HEK293 (cell line): ENCODE data around the gene CITED4.
A peak's percentile ranks its signal among the peaks of the same experiment; 100 is the strongest.

ENCODE experiments used
- CTCF ChIA-PET: fragments of 350-600 bp; formaldehyde crosslinking; extraction: SDS; loops from one replicate; lab custom pipeline; 2021; ENCODE audit warnings: antibody characterized with exemption; lab: Yijun Ruan, JAX
- POLR2A ChIA-PET: fragments of 300-600 bp; formaldehyde crosslinking; extraction: SDS; loops from one replicate; lab custom pipeline; 2020; ENCODE audit warnings: antibody characterized with exemption, inconsistent platforms; lab: Yijun Ruan, JAX
- H3K27ac ChIP-seq: fragments of 200-500 bp; sonication (Bioruptor generic); 2 replicates; pipeline ENCODE4 v1.5.1; 2014; ENCODE audit warnings: low read depth, low read length, control low read depth, inconsistent platforms; ENCODE audit errors: extremely low read depth
- H3K36me3 ChIP-seq, 2 experiments: fragments of 200-500 bp in 1 of 2; sonication (Bioruptor generic) in 1 of 2; 1 replicate in 1 of 2; 2 replicates in 1 of 2; pipeline ENCODE4 v1.5.1; 2014 to 2017; ENCODE audit warnings: inconsistent platforms in 2 of 2, low read length in 2 of 2; ENCODE audit not compliant: control insufficient read depth in 2 of 2, insufficient read depth in 1 of 2
- H3K4me1 ChIP-seq: fragments of 200-500 bp; sonication (Bioruptor generic); 2 replicates; pipeline ENCODE4 v1.5.1; 2014; ENCODE audit warnings: mild to moderate bottlenecking, low read length, inconsistent platforms; ENCODE audit not compliant: control insufficient read depth, insufficient read depth
- H3K4me3 ChIP-seq: 2 replicates; pipeline ENCODE4 v1.5.1; 2011; ENCODE audit warnings: low read depth, mild to moderate bottlenecking, control low read depth, low read length, moderate library complexity
- H3K9me3 ChIP-seq: fragments of 200-500 bp; sonication (Bioruptor generic); 2 replicates; pipeline ENCODE4 v1.5.1; 2014; ENCODE audit warnings: low read depth, low read length, inconsistent platforms; ENCODE audit not compliant: control insufficient read depth, insufficient read depth
- HOXA7 ChIP-seq: sonication (generic); formaldehyde crosslinking; IDR thresholded peaks from 2 replicates; pipeline ENCODE4 v1.8.1; 2022; ENCODE audit warnings: missing genetic modification reagents, borderline replicate concordance
- KLF1 ChIP-seq: fragments of 450-650 bp; formaldehyde crosslinking; IDR thresholded peaks from 2 replicates; pipeline ENCODE4 v1.5.1; 2016; ENCODE audit warnings: missing biosample characterization, missing genetic modification characterization
- KLF10 ChIP-seq: fragments of 450-650 bp; IDR thresholded peaks from 2 replicates; pipeline ENCODE4 v1.5.1; 2018; ENCODE audit warnings: missing biosample characterization, mild to moderate bottlenecking, missing genetic modification characterization
- KLF8 ChIP-seq: fragments of 450-650 bp; formaldehyde crosslinking; IDR thresholded peaks from 2 replicates; pipeline ENCODE4 v1.5.1; 2016; ENCODE audit warnings: missing biosample characterization, missing genetic modification characterization
- KLF9 ChIP-seq: fragments of 450-650 bp; formaldehyde crosslinking; IDR thresholded peaks from 2 replicates; pipeline ENCODE4 v1.5.1; 2016; ENCODE audit warnings: missing biosample characterization, missing genetic modification characterization, low read depth
- MYNN ChIP-seq: fragments of 450-650 bp; formaldehyde crosslinking; IDR thresholded peaks from 2 replicates; pipeline ENCODE4 v1.5.1; 2016; ENCODE audit warnings: missing biosample characterization, missing genetic modification characterization, borderline replicate concordance
- OSR2 ChIP-seq: fragments of 450-650 bp; formaldehyde crosslinking; IDR thresholded peaks from 2 replicates; pipeline ENCODE4 v1.5.1; 2016; ENCODE audit warnings: missing biosample characterization, missing genetic modification characterization
- YY2 ChIP-seq: fragments of 450-650 bp; formaldehyde crosslinking; IDR thresholded peaks from 2 replicates; pipeline ENCODE4 v1.5.1; 2016; ENCODE audit warnings: missing biosample characterization, missing genetic modification characterization
- ZBTB7A ChIP-seq: fragments of 450-650 bp; formaldehyde crosslinking; IDR thresholded peaks from 2 replicates; pipeline ENCODE4 v1.5.1; 2016; ENCODE audit warnings: low read depth, missing biosample characterization, missing genetic modification characterization
- ZNF19 ChIP-seq: fragments of 450-650 bp; formaldehyde crosslinking; IDR thresholded peaks from 2 replicates; pipeline ENCODE4; 2016; ENCODE audit warnings: missing biosample characterization, missing genetic modification characterization, low read depth
- ZNF2 ChIP-seq: fragments of 450-650 bp; formaldehyde crosslinking; IDR thresholded peaks from 2 replicates; pipeline ENCODE4 v1.5.1; 2016; ENCODE audit warnings: missing biosample characterization, missing genetic modification characterization
- ZNF24 ChIP-seq: fragments of 450-650 bp; formaldehyde crosslinking; IDR thresholded peaks from 2 replicates; pipeline ENCODE4 v1.5.1; 2016; ENCODE audit warnings: missing biosample characterization, missing genetic modification characterization
- ZNF654 ChIP-seq: fragments of 450-650 bp; formaldehyde crosslinking; IDR thresholded peaks from 2 replicates; pipeline ENCODE4 v1.5.1; 2016; ENCODE audit warnings: low read depth, missing biosample characterization, missing genetic modification characterization
- ZNF785 ChIP-seq: fragments of 450-650 bp; formaldehyde crosslinking; IDR thresholded peaks from 2 replicates; pipeline ENCODE4 v1.5.1; 2016; ENCODE audit warnings: missing biosample characterization, missing genetic modification characterization
- TF ChIP-seq, protein P1 (sequence below): fragments of 450-650 bp; formaldehyde crosslinking; IDR thresholded peaks from 2 replicates; pipeline ENCODE4 v1.5.1; 2017; ENCODE audit warnings: missing biosample characterization, missing genetic modification characterization
- TF ChIP-seq, protein P2 (sequence below): fragments of 450-650 bp; formaldehyde crosslinking; IDR thresholded peaks from 2 replicates; pipeline ENCODE4 v1.5.1; 2016; ENCODE audit warnings: missing biosample characterization, missing genetic modification characterization
- TF ChIP-seq, protein P3 (sequence below): IDR thresholded peaks from 2 replicates; pipeline ENCODE4 v1.6.1; 2011; ENCODE audit warnings: mild to moderate bottlenecking, low read depth, low read length, borderline replicate concordance

The CITED4 gene

DNA sequence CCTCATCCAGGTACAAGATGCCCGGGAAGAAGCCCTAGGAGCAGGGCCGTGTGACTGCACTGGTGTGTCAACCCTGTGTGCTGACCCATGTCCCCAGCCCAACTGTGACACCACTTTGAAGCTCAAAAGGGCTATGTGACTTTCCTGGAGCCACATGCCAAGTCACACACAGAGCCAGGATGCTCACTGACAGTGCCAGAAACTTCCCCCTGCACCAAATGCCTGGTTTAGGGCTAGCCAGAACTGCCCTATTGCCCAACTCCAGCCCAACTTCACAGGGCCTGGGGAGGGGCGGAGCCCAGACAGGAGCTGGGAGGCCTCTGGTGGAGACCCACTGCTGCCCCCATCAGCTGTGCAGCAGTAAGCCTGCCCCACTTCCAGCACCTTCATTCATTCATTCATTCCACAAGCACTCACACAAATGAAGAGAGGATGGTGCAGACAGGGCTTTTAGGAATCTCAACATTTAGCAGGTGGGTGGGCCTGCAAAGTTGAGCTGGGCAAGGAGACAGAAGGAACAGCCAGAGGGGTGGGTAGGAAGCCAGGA, 41.8 kb downstream of the CITED4 start:
- CTCF ChIA-PET, result interaction anchor here (0.5 to 0.7 kb wide), 2 partner anchors 15 to 174 kb away, joined by 3 to 4 read pairs; no protein-coding TSS in a partner anchor
- H3K9me3 ChIP-seq, result no peaks in the 10 kb centered on the region
- no peaks in the 10 kb centered on the region for H3K36me3 ChIP-seq
- POLR2A ChIA-PET, result interaction anchor here (0.5 kb wide), 1 partner anchor 54 kb away, joined by 3 read pairs; no protein-coding TSS in a partner anchor
- H3K4me1 ChIP-seq, result no peaks in the 10 kb centered on the region
- H3K4me3 ChIP-seq, result no peak overlapping the region
- H3K27ac ChIP-seq, result no peak overlapping the region
- 0 out of 2 replicates have a peak, but pooled peaks have one; percentile 51 for TF ChIP-seq ZNF24
- TF ChIP-seq, protein P1, sequence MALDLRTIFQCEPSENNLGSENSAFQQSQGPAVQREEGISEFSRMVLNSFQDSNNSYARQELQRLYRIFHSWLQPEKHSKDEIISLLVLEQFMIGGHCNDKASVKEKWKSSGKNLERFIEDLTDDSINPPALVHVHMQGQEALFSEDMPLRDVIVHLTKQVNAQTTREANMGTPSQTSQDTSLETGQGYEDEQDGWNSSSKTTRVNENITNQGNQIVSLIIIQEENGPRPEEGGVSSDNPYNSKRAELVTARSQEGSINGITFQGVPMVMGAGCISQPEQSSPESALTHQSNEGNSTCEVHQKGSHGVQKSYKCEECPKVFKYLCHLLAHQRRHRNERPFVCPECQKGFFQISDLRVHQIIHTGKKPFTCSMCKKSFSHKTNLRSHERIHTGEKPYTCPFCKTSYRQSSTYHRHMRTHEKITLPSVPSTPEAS (tag by site-specific recombination), result no peak

DNA sequence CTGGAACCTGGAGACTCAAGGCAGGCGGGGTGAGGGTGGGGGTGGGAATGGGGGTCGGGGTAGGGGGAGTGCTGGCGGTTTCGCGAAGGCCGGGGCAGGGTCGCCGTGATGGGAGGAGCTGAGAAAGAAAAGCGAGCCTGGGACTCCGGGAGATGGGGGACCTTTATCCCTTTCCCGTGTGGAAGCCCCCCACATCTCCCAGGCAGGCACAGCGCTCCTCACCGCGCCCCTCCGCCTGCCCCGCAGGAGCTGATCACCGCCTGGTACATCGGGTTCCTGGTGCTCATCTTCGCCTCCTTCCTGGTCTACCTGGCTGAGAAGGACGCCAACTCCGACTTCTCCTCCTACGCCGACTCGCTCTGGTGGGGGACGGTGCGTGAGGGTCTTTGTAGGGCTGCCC, 43.1 kb downstream of the CITED4 start:
- H3K9me3 ChIP-seq, result no peaks in the 10 kb centered on the region
- no peaks in the 10 kb centered on the region for H3K4me1 ChIP-seq
- ChIA-PET POLR2A (no interaction called here), CTCF (no interaction called here)
- H3K27ac ChIP-seq, result no peak overlapping the region
- H3K36me3 ChIP-seq, result no peaks in the 10 kb centered on the region
- H3K4me3 ChIP-seq, result no peak overlapping the region
- TF ChIP-seq ZBTB7A (tag by site-specific recombination), result no peak
- TF ChIP-seq ZNF2, result no peak

DNA sequence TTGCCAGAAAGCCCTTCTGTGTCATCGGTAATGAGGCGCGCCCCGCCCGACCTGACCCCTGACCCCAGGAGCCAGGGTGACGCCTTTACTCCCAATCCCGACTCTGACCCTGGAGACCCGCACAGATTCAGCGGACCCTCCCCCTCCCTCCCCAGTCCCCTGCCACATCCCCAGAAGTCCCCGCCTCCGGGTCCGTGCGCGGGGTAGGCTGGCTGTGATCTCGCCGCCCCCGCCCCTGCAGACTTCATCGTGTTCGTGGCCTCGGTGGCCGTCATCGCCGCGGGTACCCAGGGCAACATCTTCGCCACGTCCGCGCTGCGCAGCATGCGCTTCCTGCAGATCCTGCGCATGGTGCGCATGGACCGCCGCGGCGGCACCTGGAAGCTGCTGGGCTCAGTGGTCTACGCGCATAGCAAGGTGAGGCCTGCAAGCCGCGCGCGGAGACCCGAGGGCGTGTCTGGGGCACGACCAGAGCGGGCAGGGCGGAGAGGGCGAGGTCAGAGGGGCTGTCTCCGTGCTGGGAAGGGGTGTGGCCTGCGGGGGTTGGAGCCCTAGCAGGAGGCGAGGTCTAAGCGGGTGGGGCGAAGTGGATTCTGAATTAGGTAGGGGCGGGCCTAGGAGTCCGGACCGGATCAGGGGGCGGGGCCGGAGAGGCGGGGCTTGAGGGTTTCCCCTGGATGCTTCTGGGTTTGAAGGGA, 43.8 kb downstream of the CITED4 start:
- ChIA-PET CTCF (no interaction called here), POLR2A (no interaction called here)
- Histone ChIP-seq H3K4me3 (no peak overlapping the region), H3K4me1 (no peaks in the 10 kb centered on the region), H3K36me3 (no peaks in the 10 kb centered on the region), H3K27ac (no peak overlapping the region), H3K9me3 (no peaks in the 10 kb centered on the region)
- TF ChIP-seq KLF9 (tag by site-specific recombination) (0 out of 2 replicates have a peak, but pooled peaks have one; percentile 31), KLF8 (tag by site-specific recombination) (peak; percentile 62; the same call in 1 of the 2 replicates), ZNF654 (tag by site-specific recombination) (no peak), HOXA7 (CRISPR knock-in tag) (no peak), ZNF785 (tag by site-specific recombination) (no peak), YY2 (tag by site-specific recombination) (no peak), KLF10 (tag by site-specific recombination) (peak; percentile 26; the same call in 1 of the 2 replicates), ZNF19 (tag by site-specific recombination) (no peak), MYNN (no peak), OSR2 (tag by site-specific recombination) (no peak), KLF1 (tag by site-specific recombination) (peak; percentile 96)
- TF ChIP-seq, protein P2, sequence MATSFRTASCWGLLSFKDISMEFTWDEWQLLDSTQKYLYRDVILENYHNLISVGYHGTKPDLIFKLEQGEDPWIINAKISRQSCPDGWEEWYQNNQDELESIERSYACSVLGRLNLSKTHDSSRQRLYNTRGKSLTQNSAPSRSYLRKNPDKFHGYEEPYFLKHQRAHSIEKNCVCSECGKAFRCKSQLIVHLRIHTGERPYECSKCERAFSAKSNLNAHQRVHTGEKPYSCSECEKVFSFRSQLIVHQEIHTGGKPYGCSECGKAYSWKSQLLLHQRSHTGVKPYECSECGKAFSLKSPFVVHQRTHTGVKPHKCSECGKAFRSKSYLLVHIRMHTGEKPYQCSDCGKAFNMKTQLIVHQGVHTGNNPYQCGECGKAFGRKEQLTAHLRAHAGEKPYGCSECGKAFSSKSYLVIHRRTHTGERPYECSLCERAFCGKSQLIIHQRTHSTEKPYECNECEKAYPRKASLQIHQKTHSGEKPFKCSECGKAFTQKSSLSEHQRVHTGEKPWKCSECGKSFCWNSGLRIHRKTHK (tag by site-specific recombination), result no peak
- TF ChIP-seq, protein P3, sequence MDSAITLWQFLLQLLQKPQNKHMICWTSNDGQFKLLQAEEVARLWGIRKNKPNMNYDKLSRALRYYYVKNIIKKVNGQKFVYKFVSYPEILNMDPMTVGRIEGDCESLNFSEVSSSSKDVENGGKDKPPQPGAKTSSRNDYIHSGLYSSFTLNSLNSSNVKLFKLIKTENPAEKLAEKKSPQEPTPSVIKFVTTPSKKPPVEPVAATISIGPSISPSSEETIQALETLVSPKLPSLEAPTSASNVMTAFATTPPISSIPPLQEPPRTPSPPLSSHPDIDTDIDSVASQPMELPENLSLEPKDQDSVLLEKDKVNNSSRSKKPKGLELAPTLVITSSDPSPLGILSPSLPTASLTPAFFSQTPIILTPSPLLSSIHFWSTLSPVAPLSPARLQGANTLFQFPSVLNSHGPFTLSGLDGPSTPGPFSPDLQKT, result no peak
